GM12878 (cell line): ENCODE data around the gene STX4. TPM values are rescaled to one million over a fixed set of nuclear protein-coding genes. Genes with fewer than 3 reads are reported as not detected.

ENCODE experiments used
- E4F1 ChIP-seq: fragments of 450-650 bp; IDR thresholded peaks from 2 replicates; pipeline ENCODE4 v1.6.1; 2018; ENCODE audit warnings: borderline replicate concordance, mild to moderate bottlenecking; ENCODE audit not compliant: partially characterized antibody
- EED ChIP-seq: sonication (generic); IDR thresholded peaks from 2 replicates; pipeline ENCODE4 v1.6.1; 2016; ENCODE audit warnings: antibody characterized with exemption, low read depth
- HCFC1 ChIP-seq: fragments of 150-350 bp; IDR thresholded peaks from 2 replicates; pipeline ENCODE4 v1.6.1; 2014; ENCODE audit warnings: low read length
- IRF5 ChIP-seq: fragments of 450-650 bp; IDR thresholded peaks from 2 replicates; pipeline ENCODE4 v1.6.1; 2017; ENCODE audit warnings: borderline replicate concordance
- KDM1A ChIP-seq: fragments of 200-600 bp; sonication (generic); IDR thresholded peaks from 2 replicates; pipeline ENCODE4 v1.6.1; 2016; ENCODE audit warnings: borderline replicate concordance
- LARP7 ChIP-seq: fragments of 450-650 bp; IDR thresholded peaks from 2 replicates; pipeline ENCODE4 v1.6.1; 2017; ENCODE audit warnings: mild to moderate bottlenecking
- NR2C1 ChIP-seq: fragments of 450-650 bp; IDR thresholded peaks from 2 replicates; pipeline ENCODE4 v1.6.1; 2017; ENCODE audit warnings: antibody characterized with exemption, mild to moderate bottlenecking, moderate library complexity
- PRDM15 ChIP-seq: fragments of 450-650 bp; formaldehyde crosslinking; IDR thresholded peaks from 2 replicates; pipeline ENCODE4 v1.4.0; 2020; ENCODE audit warnings: mild to moderate bottlenecking, moderate library complexity
- RBBP5 ChIP-seq: fragments of 200-600 bp; sonication (generic); conservative IDR thresholded peaks from 2 replicates; pipeline ENCODE4 v1.6.1; 2016
- SKIL ChIP-seq: fragments of 450-650 bp; IDR thresholded peaks from 2 replicates; pipeline ENCODE4 v1.6.1; 2017; ENCODE audit warnings: mild to moderate bottlenecking, low read depth, inconsistent platforms; ENCODE audit not compliant: poor library complexity, severe bottlenecking
- SPI1 ChIP-seq: IDR thresholded peaks from 2 replicates; pipeline ENCODE4 v1.6.1; 2011; ENCODE audit warnings: low read depth, mild to moderate bottlenecking, low read length, moderate library complexity, borderline replicate concordance; ENCODE audit not compliant: insufficient read depth
- SREBF1 ChIP-seq: IDR thresholded peaks from 2 replicates; pipeline ENCODE4 v1.6.1; 2012; ENCODE audit warnings: mild to moderate bottlenecking, low read length
- SRF ChIP-seq, 2 experiments: IDR thresholded peaks; 2 replicates each; pipeline ENCODE4 v1.6.1; 2011; ENCODE audit warnings: low read depth in 2 of 2, low read length in 2 of 2, mild to moderate bottlenecking in 1 of 2, moderate library complexity in 1 of 2
- polyA plus RNA-seq, 11 experiments: library from polyadenylated mRNA; depleted of rRNA in 4 of 11; unstranded in 6 of 11; stranded (reverse) in 5 of 11; fragments of >200 nt; fragmentation: Nextera tagmentation in 4 of 11; fragmentation: Illumina TruSeq in 1 of 11; extraction: Ambion mirVana in 4 of 11; extraction: Trizol in 1 of 11; gene quantifications; 1 replicate in 1 of 11; 2 replicates in 10 of 11; pipeline versions ENCODE4 v1.2.1 to v1.2.3, GENCODE V29; 2011 to 2016; ENCODE audit warnings: inconsistent platforms in 2 of 11, missing spikeins in 2 of 11, low read depth in 1 of 11
- total RNA-seq, 4 experiments: library from RNA; depleted of rRNA in 3 of 4; stranded (reverse); fragments of >200 nt in 3 of 4; fragmentation: Illumina TruSeq in 1 of 4; extraction: Trizol in 1 of 4; gene quantifications; 2 replicates each; pipeline versions ENCODE4 v1.2.1 to v1.2.3, GENCODE V29; 2013 to 2021

The STX4 gene
- total and polyA plus RNA-seq, 10 of the 15 experiments (the other 5 are each of a cell fraction or from before 2014, with no cell fraction given): 3.3 to 37.6 (median 22.6) TPM

- TF ChIP-seq EED (no peak), RBBP5 (no peak), SREBF1 (no peak), SPI1 (no peak), KDM1A (no peak), HCFC1 (no peak), IRF5 (no peak), PRDM15 (CRISPR knock-in tag) (no peak), NR2C1 (no peak), SRF (IDR thresholded peaks at IDR 0.05; ENCODE audit: low read depth in 2 of 2, low read length in 2 of 2) (no peak), E4F1 (no peak), SKIL (no peak), LARP7 (no peak)
These were observed 26.8 kb upstream of the STX4 start (continued) for GRCh38 chr16:31006589-31006988.
